ENCODE data around the gene PJA2.
"Not testable (repeated sequence)": the region's sequence is repeated elsewhere in the genome, so short reads cannot be mapped to it uniquely, and the experiment has no call there.

The PJA2 gene

DNA sequence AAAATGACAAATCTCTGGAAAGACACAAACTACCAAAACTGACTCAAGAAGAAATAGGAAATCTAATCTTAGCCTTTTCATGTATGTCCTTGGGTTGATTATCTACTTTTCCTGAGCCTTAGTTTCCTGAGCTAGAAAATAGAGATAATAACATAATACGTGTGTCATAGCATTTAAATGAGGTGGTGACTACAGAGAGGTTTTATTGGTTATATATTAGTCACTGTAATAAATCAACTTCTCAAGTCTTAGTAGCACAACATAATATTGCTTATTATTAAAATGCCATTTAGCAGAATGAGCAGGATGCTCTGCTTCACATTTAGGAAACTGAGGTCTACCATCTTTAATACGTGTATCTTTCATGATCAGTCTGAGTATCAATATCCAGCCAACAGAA, 7.1 kb upstream of the PJA2 start:
- in situ Hi-C loops (cut with MboI; ENCODE audit: low sequenced_read_pairs, unreplicated experiment): no loop called here
- TF ChIP-seq, protein P1, sequence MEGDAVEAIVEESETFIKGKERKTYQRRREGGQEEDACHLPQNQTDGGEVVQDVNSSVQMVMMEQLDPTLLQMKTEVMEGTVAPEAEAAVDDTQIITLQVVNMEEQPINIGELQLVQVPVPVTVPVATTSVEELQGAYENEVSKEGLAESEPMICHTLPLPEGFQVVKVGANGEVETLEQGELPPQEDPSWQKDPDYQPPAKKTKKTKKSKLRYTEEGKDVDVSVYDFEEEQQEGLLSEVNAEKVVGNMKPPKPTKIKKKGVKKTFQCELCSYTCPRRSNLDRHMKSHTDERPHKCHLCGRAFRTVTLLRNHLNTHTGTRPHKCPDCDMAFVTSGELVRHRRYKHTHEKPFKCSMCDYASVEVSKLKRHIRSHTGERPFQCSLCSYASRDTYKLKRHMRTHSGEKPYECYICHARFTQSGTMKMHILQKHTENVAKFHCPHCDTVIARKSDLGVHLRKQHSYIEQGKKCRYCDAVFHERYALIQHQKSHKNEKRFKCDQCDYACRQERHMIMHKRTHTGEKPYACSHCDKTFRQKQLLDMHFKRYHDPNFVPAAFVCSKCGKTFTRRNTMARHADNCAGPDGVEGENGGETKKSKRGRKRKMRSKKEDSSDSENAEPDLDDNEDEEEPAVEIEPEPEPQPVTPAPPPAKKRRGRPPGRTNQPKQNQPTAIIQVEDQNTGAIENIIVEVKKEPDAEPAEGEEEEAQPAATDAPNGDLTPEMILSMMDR (IDR thresholded peaks at IDR 0.05; ENCODE audit: borderline replicate concordance, control extremely low read depth, extremely low read depth, insufficient read depth, missing control alignments): no peak
- DNase-seq (ENCODE audit: low spot score): no peak

DNA sequence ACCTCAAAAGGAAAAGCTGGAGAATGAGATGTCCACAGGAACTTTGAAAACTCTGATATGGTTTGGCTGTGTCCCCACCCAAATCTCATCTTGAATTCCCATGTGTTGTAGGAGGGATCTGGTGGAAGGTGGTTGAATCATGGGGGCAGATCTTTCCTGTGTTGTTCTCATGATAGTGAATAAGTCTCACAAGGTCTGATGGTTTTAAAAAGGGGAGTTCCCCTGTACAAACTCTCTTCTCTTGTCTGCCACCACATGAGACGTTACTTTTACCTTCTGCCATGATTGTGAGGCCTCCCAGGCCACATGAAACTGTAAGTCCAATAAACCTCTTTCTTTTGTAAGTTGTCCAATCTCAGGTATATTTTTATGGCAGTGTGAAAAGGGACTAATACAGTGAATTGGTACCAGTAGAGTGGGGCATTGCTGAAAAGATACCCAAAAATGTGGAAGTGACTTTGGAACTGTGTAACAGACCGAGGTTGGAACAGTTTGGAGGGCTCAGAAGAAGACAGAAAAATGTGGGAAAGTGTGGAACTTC, 4.2 kb upstream of the PJA2 start:
- DNase-seq (ENCODE audit: low spot score); in situ Hi-C loops (cut with MboI; ENCODE audit: low sequenced_read_pairs, unreplicated experiment): not testable (repeated sequence)

DNA sequence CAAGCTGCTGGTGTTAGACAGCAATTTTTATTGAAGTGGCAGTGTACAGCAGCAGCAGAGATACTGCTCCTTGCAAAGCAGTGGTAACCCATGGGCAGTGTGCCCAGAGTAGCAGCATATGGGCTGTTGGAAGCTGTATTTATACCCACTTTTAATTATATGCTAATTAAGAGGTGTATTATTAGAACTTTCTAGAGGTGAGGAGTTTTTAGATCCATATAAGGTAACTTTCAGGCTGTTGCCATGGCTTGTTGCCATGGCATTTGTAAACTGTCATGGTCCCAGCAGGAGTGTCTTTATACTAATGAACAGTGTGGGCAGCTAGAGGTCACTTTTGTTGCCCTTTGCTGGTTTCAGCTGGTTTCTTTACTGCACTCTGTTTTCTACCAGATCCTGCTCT, 3.7 kb upstream of the PJA2 start:
- DNase-seq (ENCODE audit: low spot score): no peak
- in situ Hi-C loops (cut with MboI; ENCODE audit: low sequenced_read_pairs, unreplicated experiment): no loop called here
- TF ChIP-seq, protein P1 (IDR thresholded peaks at IDR 0.05; ENCODE audit: borderline replicate concordance, control extremely low read depth, extremely low read depth, insufficient read depth, missing control alignments): no peak

DNA sequence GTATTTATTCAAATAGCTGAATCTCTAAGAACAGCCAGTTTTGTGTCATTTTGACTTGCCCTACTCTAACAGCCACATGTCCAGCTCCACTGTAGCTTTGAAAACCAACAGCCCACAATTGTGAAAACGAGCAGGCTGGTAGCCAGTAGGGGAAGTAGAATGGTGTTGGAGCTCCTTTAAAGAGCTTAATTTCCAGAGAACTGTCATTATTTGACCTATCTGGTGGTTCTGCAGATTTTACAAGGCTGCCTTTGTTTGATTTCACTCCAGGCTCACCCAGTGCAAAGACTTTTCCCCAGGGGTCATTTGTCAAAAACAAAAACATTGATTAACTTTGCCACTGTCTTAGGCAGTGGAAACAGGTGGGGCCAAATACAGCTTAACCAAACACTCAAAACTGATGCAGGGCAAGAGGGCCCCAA, 3.2 kb upstream of the PJA2 start:
- TF ChIP-seq, protein P1 (IDR thresholded peaks at IDR 0.05; ENCODE audit: borderline replicate concordance, control extremely low read depth, extremely low read depth, insufficient read depth, missing control alignments): no peak
- in situ Hi-C loops (cut with MboI; ENCODE audit: low sequenced_read_pairs, unreplicated experiment): no loop called here
- no peak for DNase-seq (ENCODE audit: low spot score)

DNA sequence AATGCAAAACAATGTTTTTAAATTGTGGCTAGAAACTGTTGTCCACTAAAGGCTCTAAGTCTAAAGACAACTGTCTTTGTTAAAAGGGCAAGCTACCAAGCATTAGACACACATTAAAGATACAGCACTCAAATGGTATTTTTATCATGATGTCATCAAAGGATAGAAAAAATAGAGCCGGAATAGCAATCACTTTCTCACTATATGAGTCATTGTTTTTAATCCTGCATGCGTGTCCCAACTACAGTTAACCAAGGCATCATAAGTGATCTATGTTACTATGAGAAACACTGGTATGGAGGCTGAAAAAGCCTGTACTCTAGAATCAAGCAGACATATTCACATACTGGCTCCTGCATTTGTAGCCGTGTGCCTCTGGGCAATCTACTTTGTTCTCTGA, 1.9 kb upstream of the PJA2 start:
- DNase-seq (ENCODE audit: low spot score): no peak
- in situ Hi-C loops (cut with MboI; ENCODE audit: low sequenced_read_pairs, unreplicated experiment): no loop called here
- TF ChIP-seq, protein P1 (IDR thresholded peaks at IDR 0.05; ENCODE audit: borderline replicate concordance, control extremely low read depth, extremely low read depth, insufficient read depth, missing control alignments): no peak

DNA sequence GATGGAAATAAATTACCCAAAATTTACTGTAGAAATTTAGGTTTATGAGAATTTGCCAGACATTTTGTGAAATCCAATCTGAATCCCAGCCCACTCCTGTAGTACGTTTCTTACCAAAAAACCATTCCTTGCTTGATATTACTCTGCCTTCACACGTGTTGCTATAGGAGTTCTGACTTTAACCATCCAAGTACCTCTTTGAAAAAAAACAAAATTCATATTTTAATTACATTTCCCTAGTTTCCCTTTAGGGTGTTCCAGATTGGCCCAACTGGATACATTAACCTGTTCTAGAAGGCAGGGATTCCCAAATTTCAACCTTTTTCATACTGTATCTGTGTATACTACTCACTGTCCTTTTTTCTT, 1.4 kb upstream of the PJA2 start:
- TF ChIP-seq, protein P1 (IDR thresholded peaks at IDR 0.05; ENCODE audit: borderline replicate concordance, control extremely low read depth, extremely low read depth, insufficient read depth, missing control alignments): no peak
- in situ Hi-C loops (cut with MboI; ENCODE audit: low sequenced_read_pairs, unreplicated experiment): no loop called here
- no peak for DNase-seq (ENCODE audit: low spot score)

DNA sequence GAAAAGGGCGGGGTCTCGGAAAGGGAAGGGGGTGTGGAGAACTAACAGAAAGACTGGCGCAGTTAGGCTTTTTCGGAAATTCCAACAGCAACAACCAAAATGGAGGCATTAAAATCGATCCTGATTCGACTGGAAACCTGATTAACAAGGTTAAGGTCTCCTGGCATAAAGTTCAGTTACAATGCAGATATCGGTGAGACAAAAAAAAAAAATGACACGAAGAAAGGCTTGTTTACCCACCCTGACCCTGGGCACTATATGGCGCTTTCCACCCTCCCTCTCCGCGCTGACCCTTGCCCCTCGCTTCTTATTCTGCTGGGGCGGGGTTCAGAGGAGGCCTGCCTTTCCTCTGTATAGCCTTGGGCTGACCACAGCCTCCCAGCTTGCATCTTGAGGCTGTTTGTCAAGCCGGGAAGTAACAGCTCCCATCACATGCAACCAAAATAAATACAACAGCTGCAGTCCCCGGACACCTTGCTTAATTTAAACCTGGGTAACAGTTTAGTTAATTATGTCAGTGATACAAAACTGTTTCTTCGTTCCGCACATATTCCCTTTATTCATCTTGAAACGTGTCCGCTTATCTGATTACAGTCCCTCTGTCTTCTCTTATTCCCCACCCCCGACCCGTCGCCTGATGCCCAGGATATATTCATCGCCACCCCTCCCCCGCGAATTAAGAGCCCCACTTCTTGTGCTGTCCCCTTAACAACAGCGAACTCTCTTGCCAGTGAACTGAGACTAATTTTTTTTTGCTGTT, 795 bp upstream of the PJA2 start:
- in situ Hi-C loops (cut with MboI; ENCODE audit: low sequenced_read_pairs, unreplicated experiment): no loop called here
- TF ChIP-seq, protein P1 (IDR thresholded peaks at IDR 0.05; ENCODE audit: borderline replicate concordance, control extremely low read depth, extremely low read depth, insufficient read depth, missing control alignments): no peak
- DNase-seq (ENCODE audit: low spot score): peak; percentile 19
